Stomach (tissue), 9 donors: ENCODE data around the gene FHAD1. TPM values are rescaled to one million over a fixed set of nuclear protein-coding genes. Genes with fewer than 3 reads are reported as not detected.

Experiments
- DNase-seq, 2 donors: peaks; one replicate each; pipeline versions ENCODE4 v3.0.0 to v3.0.0-alpha.2; 2013 to 2019
- H3K27ac ChIP-seq, 5 donors: fragments of 200-600 bp in 4 of 5; sonication (generic) in 4 of 5; one replicate each; pipeline ENCODE4 v1.5.1; 2013 to 2019; ENCODE audit warnings: mild to moderate bottlenecking in 1 of 5, moderate library complexity in 1 of 5
- H3K27me3 ChIP-seq, 3 donors: fragments of 200-600 bp; sonication (generic); one replicate each; pipeline ENCODE4 v1.5.1; 2017 to 2019; ENCODE audit warnings: mixed run types in 1 of 3
- H3K36me3 ChIP-seq, 4 donors: fragments of 200-600 bp; sonication (generic); 1 replicate in 3 of 4; 2 replicates in 1 of 4; pipeline ENCODE4 v1.5.1; 2016 to 2019
- H3K4me1 ChIP-seq, 4 donors: fragments of 200-600 bp; sonication (generic); one replicate each; pipeline ENCODE4 v1.5.1; 2016 to 2019
- H3K4me3 ChIP-seq, 4 donors: fragments of 200-600 bp; sonication (generic) in 3 of 4; one replicate each; pipeline ENCODE4 v1.5.1; 2016 to 2019; ENCODE audit warnings: mild to moderate bottlenecking in 1 of 4
- H3K9me3 ChIP-seq, 4 donors: fragments of 200-600 bp; sonication (generic); one replicate each; pipeline ENCODE4 v1.5.1; 2016 to 2019
- EP300 ChIP-seq: sonication (generic); formaldehyde crosslinking; IDR thresholded peaks from one replicate; pipeline ENCODE4 v1.6.1; 2017; ENCODE audit warnings: antibody characterized with exemption
- POLR2A ChIP-seq, 4 donors: fragments of 450-650 bp; IDR thresholded peaks; one replicate each; pipeline ENCODE4 v1.6.1; 2016; ENCODE audit warnings: antibody characterized with exemption in 4 of 4, control low read depth in 2 of 4, mild to moderate bottlenecking in 1 of 4, moderate library complexity in 1 of 4
- POLR2AphosphoS5 ChIP-seq, 3 donors: sonication (generic); formaldehyde crosslinking; IDR thresholded peaks; one replicate each; pipeline ENCODE4 v1.6.1; 2016; ENCODE audit warnings: antibody characterized with exemption in 3 of 3
- WGBS, 5 donors: extraction: QIAGEN DNeasy Blood & Tissue Kit in 3 of 5; methylation state at CpG; one replicate each; pipeline versions ENCODE4 v1.1.5 to v1.1.7; 2013 to 2018; 5-methylcytosine and 5-hydroxymethylcytosine counted together
- intact Hi-C: fragments of 100-400 bp; cut with DNase I; formaldehyde crosslinking; loops from one replicate; pipeline ENCODE4 v1.15.1; 2023; ENCODE audit warnings: low total_unique reads
- polyA plus RNA-seq, 3 donors: library from polyadenylated mRNA; stranded (reverse); fragments of 200-250 nt; gene quantifications; one replicate each; pipeline ENCODE4 v1.2.3, GENCODE V29; 2013
- total RNA-seq, 5 donors: library from RNA; depleted of rRNA; stranded (reverse); fragments of >200 nt; gene quantifications; one replicate each; pipeline versions ENCODE4 v1.1.0 to v1.2.3, GENCODE V29; 2014 to 2016
- TF ChIP-seq, protein P1 (sequence below), 7 experiments: fragments of 450-650 bp in 4 of 7; fragments of 200-600 bp in 3 of 7; sonication (generic) in 3 of 7; IDR thresholded peaks; one replicate each; pipeline ENCODE4 v1.5.1; 2016 to 2019; ENCODE audit warnings: antibody characterized with exemption in 7 of 7, control low read depth in 2 of 7, mild to moderate bottlenecking in 1 of 7
- donor health status: healthy with polysubstance abuse.
- donor health status: Bipolar disorder and iron deficiency.
- donor health status: healthy.

Gene FHAD1
- total and polyA plus RNA-seq, 8 donors: 0.38 to 5.1 (median 1.4) TPM; not detected in 2

DNA sequence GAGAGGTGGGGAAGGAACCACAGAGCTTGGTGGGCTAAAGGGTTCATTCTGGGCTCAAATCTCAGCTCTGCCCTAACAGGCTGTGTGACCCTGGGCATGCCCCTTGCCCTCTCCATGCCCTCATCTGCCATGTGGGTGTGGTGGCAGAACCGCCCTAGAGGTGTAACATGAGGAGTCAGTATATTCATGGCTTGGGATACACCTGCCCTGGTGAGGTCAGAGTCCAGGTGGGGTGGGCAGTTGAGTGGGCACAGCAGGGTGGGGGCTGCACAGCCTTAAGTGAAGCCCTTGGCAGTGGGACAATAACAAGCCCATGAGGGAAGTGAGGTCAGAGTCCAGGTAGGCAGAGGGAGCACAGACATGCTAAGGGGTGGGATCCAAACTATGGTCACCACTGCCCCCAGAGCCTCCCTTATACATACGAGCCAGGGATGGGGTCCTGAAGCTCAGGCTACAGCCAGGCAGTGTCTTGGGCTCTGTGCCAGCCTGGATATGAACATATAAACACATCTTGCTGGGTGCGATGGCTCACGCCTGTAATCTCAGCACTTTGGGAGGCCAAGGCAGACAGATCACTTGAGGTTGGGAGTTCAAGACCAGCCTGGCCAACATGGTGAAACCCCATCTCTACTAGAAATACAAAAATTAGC lies 103.7 kb downstream of the FHAD1 start:
- no peak overlapping the region for H3K4me3 ChIP-seq
- peak overlapping the region; percentile 54 to 78 (median 74) for H3K27ac ChIP-seq
- intact Hi-C loops: no loop called here
- no peaks in the 10 kb centered on the region for H3K36me3 ChIP-seq
- peaks cover 7 to 43% (median 20%) of the 10 kb centered on the region in 4 donors for H3K4me1 ChIP-seq
- WGBS, 5 donors: 56 to 68% (median 64%) methylated on average over 4 of the region's 4 CpGs
- no peaks in the 10 kb centered on the region for H3K27me3 ChIP-seq
- peak in 1 of 2 donors; percentile 64 for DNase-seq
- no peaks in the 10 kb centered on the region for H3K9me3 ChIP-seq
- TF ChIP-seq POLR2A (IDR thresholded peaks at IDR 0.05): no peak
- no peak for TF ChIP-seq EP300
- TF ChIP-seq POLR2AphosphoS5 (IDR thresholded peaks at IDR 0.05): no peak
- TF ChIP-seq, protein P1, sequence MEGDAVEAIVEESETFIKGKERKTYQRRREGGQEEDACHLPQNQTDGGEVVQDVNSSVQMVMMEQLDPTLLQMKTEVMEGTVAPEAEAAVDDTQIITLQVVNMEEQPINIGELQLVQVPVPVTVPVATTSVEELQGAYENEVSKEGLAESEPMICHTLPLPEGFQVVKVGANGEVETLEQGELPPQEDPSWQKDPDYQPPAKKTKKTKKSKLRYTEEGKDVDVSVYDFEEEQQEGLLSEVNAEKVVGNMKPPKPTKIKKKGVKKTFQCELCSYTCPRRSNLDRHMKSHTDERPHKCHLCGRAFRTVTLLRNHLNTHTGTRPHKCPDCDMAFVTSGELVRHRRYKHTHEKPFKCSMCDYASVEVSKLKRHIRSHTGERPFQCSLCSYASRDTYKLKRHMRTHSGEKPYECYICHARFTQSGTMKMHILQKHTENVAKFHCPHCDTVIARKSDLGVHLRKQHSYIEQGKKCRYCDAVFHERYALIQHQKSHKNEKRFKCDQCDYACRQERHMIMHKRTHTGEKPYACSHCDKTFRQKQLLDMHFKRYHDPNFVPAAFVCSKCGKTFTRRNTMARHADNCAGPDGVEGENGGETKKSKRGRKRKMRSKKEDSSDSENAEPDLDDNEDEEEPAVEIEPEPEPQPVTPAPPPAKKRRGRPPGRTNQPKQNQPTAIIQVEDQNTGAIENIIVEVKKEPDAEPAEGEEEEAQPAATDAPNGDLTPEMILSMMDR (IDR thresholded peaks at IDR 0.05): no peak

DNA sequence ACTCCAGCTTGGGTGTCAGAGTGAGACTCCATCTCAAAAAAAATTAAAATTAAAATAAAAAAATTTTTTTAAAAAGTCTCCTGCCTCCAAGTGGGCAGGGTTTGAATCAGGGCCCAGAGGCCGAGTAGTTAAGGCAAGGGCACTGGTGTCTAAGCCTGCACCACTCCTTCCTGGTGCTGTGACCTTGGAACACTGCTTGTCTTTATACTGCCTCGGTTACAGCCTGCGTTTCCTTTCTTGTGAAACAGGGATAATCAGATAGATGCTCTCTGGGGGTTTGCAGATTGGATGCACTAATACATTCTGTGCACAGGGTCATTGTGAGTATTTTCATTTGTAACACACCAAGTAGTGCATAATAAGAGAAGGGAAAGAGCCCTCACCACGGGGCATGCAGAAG lies 104.3 kb downstream of the FHAD1 start:
- TF ChIP-seq, protein P1 (IDR thresholded peaks at IDR 0.05): no peak
- no peak for TF ChIP-seq POLR2AphosphoS5 (IDR thresholded peaks at IDR 0.05)
- TF ChIP-seq EP300: no peak
- TF ChIP-seq POLR2A (IDR thresholded peaks at IDR 0.05): no peak
- Histone ChIP-seq H3K4me1 (peaks cover 7 to 37% (median 18%) of the 10 kb centered on the region in 4 donors), H3K27me3 (no peaks in the 10 kb centered on the region), H3K9me3 (no peaks in the 10 kb centered on the region), H3K36me3 (no peaks in the 10 kb centered on the region), H3K4me3 (no peak overlapping the region), H3K27ac (peak overlapping the region; percentile 54 to 78 (median 74))
- intact Hi-C loops: no loop called here
- no peak for DNase-seq
- WGBS, 5 donors: 36 to 57% (median 41%) methylated on average over 4 of the region's 4 CpGs

DNA sequence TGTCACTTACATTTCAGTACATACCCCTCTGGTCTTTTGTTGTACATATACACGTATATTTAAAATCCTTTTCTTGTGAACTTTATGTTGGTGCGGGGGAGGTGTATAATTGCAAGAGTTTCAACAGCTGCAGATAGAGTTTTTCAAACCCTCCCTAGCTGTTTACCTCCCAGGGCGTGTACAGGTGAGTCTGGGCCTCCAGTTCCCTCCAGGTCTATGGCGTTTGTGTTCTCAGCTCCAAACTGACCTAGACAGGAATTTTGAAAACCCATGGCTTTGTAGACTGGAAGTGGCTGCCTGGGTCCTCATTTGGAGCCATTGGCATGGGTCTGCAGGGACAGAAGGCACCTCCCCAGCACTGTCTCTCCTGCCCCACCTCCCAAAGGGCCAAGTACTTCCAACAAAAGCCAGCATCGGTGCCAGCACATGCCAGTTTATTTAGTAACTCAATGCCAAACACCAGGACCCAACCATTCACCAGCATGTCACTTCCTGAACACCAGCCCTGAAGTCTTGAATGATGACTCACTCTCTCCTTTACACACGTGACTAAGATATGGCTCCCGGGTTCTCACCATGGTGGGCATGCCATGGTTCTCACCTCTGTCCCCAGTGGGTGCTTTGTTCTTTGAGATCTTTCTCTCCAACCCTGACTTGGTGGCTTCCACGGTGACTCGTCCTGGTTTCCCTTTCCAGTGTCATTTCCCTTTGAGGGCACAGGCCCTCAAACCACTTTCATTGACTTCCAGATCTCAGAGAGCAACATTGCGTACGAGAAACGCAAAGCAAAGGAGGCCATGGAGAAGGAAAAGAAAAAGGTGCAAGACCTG lies 105.3 kb downstream of the FHAD1 start:
- peak overlapping the region; percentile 62 to 87 (median 76) for H3K27ac ChIP-seq
- TF ChIP-seq POLR2AphosphoS5 (IDR thresholded peaks at IDR 0.05) (peak in 2 of 3 donors; percentile 63 to 79), EP300 (no peak), POLR2A (IDR thresholded peaks at IDR 0.05) (no peak)
- TF ChIP-seq, protein P1 (IDR thresholded peaks at IDR 0.05): no peak
- intact Hi-C loops: no loop called here
- peak; percentile 70 to 77 for DNase-seq
- no peaks in the 10 kb centered on the region for H3K9me3 ChIP-seq
- peaks cover 7 to 32% (median 18%) of the 10 kb centered on the region in 4 donors for H3K4me1 ChIP-seq
- H3K27me3 ChIP-seq: no peaks in the 10 kb centered on the region
- WGBS, 5 donors: 48 to 60% (median 48%) methylated on average over 12 of the region's 12 CpGs
- H3K36me3 ChIP-seq: no peaks in the 10 kb centered on the region
- H3K4me3 ChIP-seq: no peak overlapping the region

DNA sequence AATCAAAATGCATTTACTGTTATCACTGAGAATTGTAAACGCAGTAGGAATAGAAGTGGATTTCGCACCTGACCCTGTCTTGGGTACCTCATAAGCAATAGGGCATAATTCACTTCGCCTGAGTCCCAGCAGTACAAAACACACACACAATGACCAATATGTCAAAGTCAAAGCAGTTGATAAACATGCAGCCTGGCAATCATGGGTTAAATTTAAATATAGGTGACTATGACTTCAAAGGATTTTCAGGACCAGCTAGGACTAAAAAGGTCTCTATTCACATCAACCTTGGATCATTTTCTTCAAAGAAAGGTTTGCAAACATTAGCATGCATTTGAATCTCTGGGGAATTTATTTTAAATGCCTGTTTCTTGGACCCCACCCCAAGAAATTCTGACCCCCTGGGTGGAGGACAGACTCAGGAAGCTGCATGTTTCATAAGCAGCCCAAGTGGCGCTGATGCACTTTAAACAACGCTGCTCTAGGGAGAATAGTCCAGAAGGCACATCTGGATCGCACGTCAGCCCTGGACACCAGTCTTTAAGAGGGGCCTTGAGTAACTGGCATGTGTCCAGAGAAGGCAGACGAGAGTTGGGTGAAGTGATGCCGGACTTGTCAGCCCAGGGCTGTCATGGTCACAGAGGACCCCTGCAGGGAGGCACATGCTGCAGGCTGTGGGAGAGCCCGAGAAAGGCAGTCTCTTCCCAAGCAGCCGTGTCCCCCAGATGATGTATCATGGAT lies 107.0 kb downstream of the FHAD1 start:
- no peak for DNase-seq
- no peak for TF ChIP-seq POLR2AphosphoS5 (IDR thresholded peaks at IDR 0.05)
- TF ChIP-seq EP300: no peak
- no peak for TF ChIP-seq POLR2A (IDR thresholded peaks at IDR 0.05)
- TF ChIP-seq, protein P1 (IDR thresholded peaks at IDR 0.05): no peak
- peaks cover 7 to 32% (median 18%) of the 10 kb centered on the region in 4 donors for H3K4me1 ChIP-seq
- H3K36me3 ChIP-seq: no peaks in the 10 kb centered on the region
- no peak overlapping the region for H3K4me3 ChIP-seq
- no peaks in the 10 kb centered on the region for H3K9me3 ChIP-seq
- no peaks in the 10 kb centered on the region for H3K27me3 ChIP-seq
- intact Hi-C loops: no loop called here
- 74 to 81% (median 79%) methylated on average over 11 of the region's 11 CpGs for WGBS, 5 donors
- no peak overlapping the region for H3K27ac ChIP-seq
